H9 (cell line): ENCODE data around the gene EFCAB11. TPM values are rescaled to one million over a fixed set of nuclear protein-coding genes. Genes with fewer than 3 reads are reported as not detected.

ENCODE experiments used
- DNase-seq: peaks from one replicate; pipeline ENCODE4 v3.0.0-alpha.2; 2017
- H2AFZ ChIP-seq: one replicate; pipeline ENCODE4 v1.6.1; 2013; ENCODE audit warnings: mild to moderate bottlenecking, low read length, control low read depth, moderate library complexity
- H2AK5ac ChIP-seq: 2 replicates; pipeline ENCODE4 v1.6.1; 2013; ENCODE audit warnings: low read length, control low read depth, mixed read lengths; ENCODE audit not compliant: insufficient read length
- H2BK120ac ChIP-seq: one replicate; pipeline ENCODE4 v1.6.1; 2013; ENCODE audit warnings: low read depth, mild to moderate bottlenecking, low read length, control low read depth, inconsistent platforms; ENCODE audit not compliant: poor library complexity, severe bottlenecking
- H2BK12ac ChIP-seq: 2 replicates; pipeline ENCODE4 v1.6.1; 2013; ENCODE audit warnings: low read length, control low read depth, mixed read lengths, low read depth; ENCODE audit not compliant: insufficient read length
- H2BK15ac ChIP-seq: 2 replicates; pipeline ENCODE4 v1.6.1; 2013; ENCODE audit warnings: low read depth, low read length, control low read depth
- H2BK20ac ChIP-seq: one replicate; pipeline ENCODE4 v1.6.1; 2013; ENCODE audit warnings: low read depth, mild to moderate bottlenecking, low read length, control low read depth, inconsistent platforms; ENCODE audit not compliant: poor library complexity, severe bottlenecking
- H2BK5ac ChIP-seq: 2 replicates; pipeline ENCODE4 v1.6.1; 2013; ENCODE audit warnings: low read length, control low read depth, mixed read lengths; ENCODE audit not compliant: insufficient read length
- H3K14ac ChIP-seq: 2 replicates; pipeline ENCODE4 v1.6.1; 2013; ENCODE audit warnings: low read length, control low read depth; ENCODE audit not compliant: insufficient read depth
- H3K18ac ChIP-seq: 2 replicates; pipeline ENCODE4 v1.6.1; 2013; ENCODE audit warnings: low read depth, mild to moderate bottlenecking, mixed read lengths, low read length, control low read depth; ENCODE audit not compliant: insufficient read length
- H3K23ac ChIP-seq: 2 replicates; pipeline ENCODE4 v1.6.1; 2013; ENCODE audit warnings: low read length, control low read depth, mixed read lengths, low read depth; ENCODE audit not compliant: insufficient read length
- H3K23me2 ChIP-seq: 2 replicates; pipeline ENCODE4 v1.6.1; 2013; ENCODE audit warnings: low read depth, mild to moderate bottlenecking, mixed read lengths, low read length, control low read depth; ENCODE audit not compliant: insufficient read length, poor library complexity, severe bottlenecking
- H3K27ac ChIP-seq: 2 replicates; pipeline ENCODE4 v1.5.1; 2013; ENCODE audit warnings: low read length, control low read depth, mixed read lengths, low read depth; ENCODE audit not compliant: insufficient read length
- H3K27me3 ChIP-seq: 2 replicates; pipeline ENCODE4 v1.6.1; 2013; ENCODE audit warnings: low read length, control low read depth, inconsistent platforms; ENCODE audit not compliant: insufficient read depth
- H3K4ac ChIP-seq: 2 replicates; pipeline ENCODE4 v1.6.1; 2013; ENCODE audit warnings: low read depth, mild to moderate bottlenecking, control low read depth, inconsistent platforms, low read length, moderate library complexity
- H3K4me1 ChIP-seq: 2 replicates; pipeline ENCODE4 v1.6.1; 2013; ENCODE audit warnings: low read length, control low read depth, inconsistent platforms; ENCODE audit not compliant: insufficient read depth
- H3K4me2 ChIP-seq: 2 replicates; pipeline ENCODE4 v1.6.1; 2013; ENCODE audit warnings: low read length, control low read depth, mixed read lengths; ENCODE audit not compliant: insufficient read length, insufficient read depth
- H3K56ac ChIP-seq: 2 replicates; pipeline ENCODE4 v1.6.1; 2013; ENCODE audit warnings: low read depth, mild to moderate bottlenecking, mixed read lengths, low read length, control low read depth; ENCODE audit not compliant: insufficient read length
- H3K79me1 ChIP-seq: 2 replicates; pipeline ENCODE4 v1.6.1; 2013; ENCODE audit warnings: low read depth, mild to moderate bottlenecking, moderate library complexity, low read length, control low read depth, inconsistent platforms; ENCODE audit not compliant: insufficient read depth, poor library complexity, severe bottlenecking
- H3K79me2 ChIP-seq: 2 replicates; pipeline ENCODE4 v1.6.1; 2013; ENCODE audit warnings: low read length, control low read depth, inconsistent platforms; ENCODE audit not compliant: insufficient read depth
- H3K9ac ChIP-seq: 2 replicates; pipeline ENCODE4 v1.6.1; 2013; ENCODE audit warnings: low read length, control low read depth, mixed read lengths; ENCODE audit not compliant: insufficient read length; ENCODE audit errors: extremely low read depth
- H3K9me3 ChIP-seq: one replicate; pipeline ENCODE4 v1.6.1; 2013; ENCODE audit warnings: low read depth, low read length, inconsistent platforms; ENCODE audit not compliant: control insufficient read depth
- H3T11ph ChIP-seq: one replicate; pipeline ENCODE4 v1.6.1; 2013; ENCODE audit warnings: mild to moderate bottlenecking, low read length, control low read depth, inconsistent platforms
- H4K20me1 ChIP-seq: one replicate; pipeline ENCODE4 v1.6.1; 2013; ENCODE audit not compliant: control insufficient read depth, insufficient read length, insufficient read depth
- H4K5ac ChIP-seq: 2 replicates; pipeline ENCODE4 v1.6.1; 2013; ENCODE audit warnings: low read depth, mild to moderate bottlenecking, mixed read lengths, low read length, control low read depth; ENCODE audit not compliant: insufficient read length
- H4K8ac ChIP-seq: replicated peaks from 2 replicates; pipeline ENCODE4 v1.6.1; 2013; ENCODE audit warnings: low read length, control low read depth, mixed read lengths, low read depth; ENCODE audit not compliant: insufficient read length
- H4K91ac ChIP-seq: 2 replicates; pipeline ENCODE4 v1.6.1; 2013; ENCODE audit warnings: low read depth, mild to moderate bottlenecking, moderate library complexity, mixed read lengths, low read length, control low read depth; ENCODE audit not compliant: insufficient read length
- H3K27ac Mint-ChIP-seq, 3 experiments: 2 replicates in 2 of 3; 3 replicates in 1 of 3; pipeline ENCODE4 v1.8.0; 2020 to 2021; ENCODE audit warnings: mixed read lengths in 3 of 3, mild to moderate bottlenecking in 1 of 3, moderate library complexity in 1 of 3
- H3K27me3 Mint-ChIP-seq: 2 replicates; pipeline ENCODE4 v1.8.0; 2021; ENCODE audit warnings: low read depth, mild to moderate bottlenecking, moderate library complexity, mixed read lengths
- H3K36me3 Mint-ChIP-seq, 3 experiments: 2 replicates in 2 of 3; 3 replicates in 1 of 3; pipeline ENCODE4 v1.8.0; 2020 to 2021; ENCODE audit warnings: low read depth in 3 of 3, mixed read lengths in 3 of 3; ENCODE audit not compliant: insufficient read depth in 1 of 3
- H3K4me1 Mint-ChIP-seq, 2 experiments: 2 replicates each; pipeline ENCODE4 v1.8.0; 2020; ENCODE audit warnings: mixed read lengths in 2 of 2
- H3K4me3 Mint-ChIP-seq, 2 experiments: 2 replicates in 1 of 2; 3 replicates in 1 of 2; pipeline ENCODE4 v1.8.0; 2020 to 2021; ENCODE audit warnings: mild to moderate bottlenecking in 2 of 2, mixed read lengths in 2 of 2, moderate library complexity in 1 of 2
- H3K9me3 Mint-ChIP-seq, 2 experiments: 2 replicates in 1 of 2; 3 replicates in 1 of 2; pipeline ENCODE4 v1.8.0; 2020; ENCODE audit warnings: mild to moderate bottlenecking in 2 of 2, mixed read lengths in 2 of 2, moderate library complexity in 1 of 2
- WGBS: extraction: QIAGEN DNeasy Blood & Tissue Kit; methylation state at CpG from one replicate; pipeline ENCODE4 v1.1.7; 2013; ENCODE audit warnings: missing lambda C conversion rate, low lambda C conversion rate, mixed read lengths; ENCODE audit not compliant: insufficient read length; ENCODE audit errors: extremely low coverage; 5-methylcytosine and 5-hydroxymethylcytosine counted together
- total RNA-seq: library from RNA; stranded (reverse); gene quantifications from 2 replicates; pipeline ENCODE4 v1.2.1, GENCODE V29; 2021
- TF ChIP-seq, protein P1 (sequence below): fragments of 200-600 bp; sonication (generic); conservative IDR thresholded peaks from 3 replicates; pipeline ENCODE4 v1.8.0; 2021; ENCODE audit warnings: antibody characterized with exemption, mild to moderate bottlenecking

The EFCAB11 gene
- total RNA-seq, 1 experiment from 2014 or later, result 17.4 TPM

DNA sequence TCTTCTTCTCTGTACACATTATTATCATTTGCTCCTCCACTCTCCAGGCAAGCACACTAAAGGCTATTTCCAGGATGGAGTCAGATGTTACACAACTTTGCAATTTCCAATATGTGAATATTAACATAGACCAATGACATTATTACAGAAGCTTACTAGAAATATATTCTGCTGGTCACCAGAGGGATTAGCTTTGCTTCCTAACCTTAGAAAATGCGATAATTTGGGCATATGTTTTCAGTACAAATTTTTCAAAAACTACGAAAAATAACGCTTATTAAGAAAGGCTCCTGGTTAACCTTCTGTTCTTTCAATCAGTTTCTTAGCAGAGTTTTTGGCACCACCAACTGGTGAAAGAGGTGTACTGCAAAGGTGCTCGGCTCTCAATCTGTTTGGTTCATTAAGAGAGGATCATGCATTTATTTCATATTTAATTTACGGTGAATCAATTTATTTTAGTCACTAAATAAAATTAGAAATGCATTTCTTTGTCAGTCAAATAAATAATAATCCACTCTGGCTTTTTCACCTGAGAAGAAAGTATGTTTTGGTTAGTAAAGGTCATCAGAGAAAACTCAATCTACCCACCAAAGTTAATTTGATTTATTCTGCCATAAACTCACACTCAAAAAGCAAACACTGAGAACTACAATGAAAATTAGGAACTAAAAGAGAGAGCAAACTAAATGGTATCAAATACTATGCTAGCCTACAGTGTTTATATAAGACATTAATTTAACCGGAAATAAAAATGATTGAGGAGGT is 39.2 kb downstream of the EFCAB11 start:
- Histone ChIP-seq H3K23ac (no peak overlapping the region), H2BK5ac (no peak overlapping the region), H3K4ac (no peak overlapping the region), H3K9me3 (no peaks in the 10 kb centered on the region), H2BK15ac (no peak overlapping the region), H3K27me3 (no peaks in the 10 kb centered on the region), H3K18ac (no peak overlapping the region), H3K4me1 (peaks cover 4% of the 10 kb centered on the region; the same call in 1 of the 2 replicates), H4K20me1 (no peaks in the 10 kb centered on the region), H2BK20ac (no peak overlapping the region), H2BK12ac (no peak overlapping the region), H4K91ac (no peak overlapping the region), H3K4me2 (no peak overlapping the region), H3K79me1 (no peaks in the 10 kb centered on the region), H2BK120ac (no peak overlapping the region), H3K9ac (no peak overlapping the region), H3K27ac (no peak overlapping the region), H3T11ph (no peak overlapping the region), H2AK5ac (no peak overlapping the region), H4K5ac (no peak overlapping the region), H4K8ac (no peak overlapping the region), H2AFZ (no peak overlapping the region), H3K14ac (no peak overlapping the region), H3K56ac (no peak overlapping the region), H3K23me2 (no peaks in the 10 kb centered on the region), H3K79me2 (no peaks in the 10 kb centered on the region)
- Mint-ChIP-seq H3K4me1 (peaks cover 31 to 32% of the 10 kb centered on the region in 2 experiments), H3K36me3 (no peaks in the 10 kb centered on the region), H3K9me3 (no peaks in the 10 kb centered on the region), H3K27me3 (no peaks in the 10 kb centered on the region; the same call in none of the 2 replicates), H3K27ac (no peak overlapping the region), H3K4me3 (no peak overlapping the region)
- peak; percentile 34 for DNase-seq
- TF ChIP-seq, protein P1, sequence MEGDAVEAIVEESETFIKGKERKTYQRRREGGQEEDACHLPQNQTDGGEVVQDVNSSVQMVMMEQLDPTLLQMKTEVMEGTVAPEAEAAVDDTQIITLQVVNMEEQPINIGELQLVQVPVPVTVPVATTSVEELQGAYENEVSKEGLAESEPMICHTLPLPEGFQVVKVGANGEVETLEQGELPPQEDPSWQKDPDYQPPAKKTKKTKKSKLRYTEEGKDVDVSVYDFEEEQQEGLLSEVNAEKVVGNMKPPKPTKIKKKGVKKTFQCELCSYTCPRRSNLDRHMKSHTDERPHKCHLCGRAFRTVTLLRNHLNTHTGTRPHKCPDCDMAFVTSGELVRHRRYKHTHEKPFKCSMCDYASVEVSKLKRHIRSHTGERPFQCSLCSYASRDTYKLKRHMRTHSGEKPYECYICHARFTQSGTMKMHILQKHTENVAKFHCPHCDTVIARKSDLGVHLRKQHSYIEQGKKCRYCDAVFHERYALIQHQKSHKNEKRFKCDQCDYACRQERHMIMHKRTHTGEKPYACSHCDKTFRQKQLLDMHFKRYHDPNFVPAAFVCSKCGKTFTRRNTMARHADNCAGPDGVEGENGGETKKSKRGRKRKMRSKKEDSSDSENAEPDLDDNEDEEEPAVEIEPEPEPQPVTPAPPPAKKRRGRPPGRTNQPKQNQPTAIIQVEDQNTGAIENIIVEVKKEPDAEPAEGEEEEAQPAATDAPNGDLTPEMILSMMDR, result peak; percentile 95
- no CpG with 5 or more reads among the region's 6 CpGs for WGBS
